OCI-M2 (cell line): Measurements from ENCODE around the gene HSPBP1.
"Not testable (repeated sequence)": the region's sequence is repeated elsewhere in the genome, so short reads cannot be mapped to it uniquely, and the experiment has no call there.

Source experiments
- DNase-seq: peaks from one replicate; lab custom pipeline; 2025; ENCODE audit not compliant: unreplicated experiment; lab: John Stamatoyannopoulos, UW

Gene HSPBP1, protein sequence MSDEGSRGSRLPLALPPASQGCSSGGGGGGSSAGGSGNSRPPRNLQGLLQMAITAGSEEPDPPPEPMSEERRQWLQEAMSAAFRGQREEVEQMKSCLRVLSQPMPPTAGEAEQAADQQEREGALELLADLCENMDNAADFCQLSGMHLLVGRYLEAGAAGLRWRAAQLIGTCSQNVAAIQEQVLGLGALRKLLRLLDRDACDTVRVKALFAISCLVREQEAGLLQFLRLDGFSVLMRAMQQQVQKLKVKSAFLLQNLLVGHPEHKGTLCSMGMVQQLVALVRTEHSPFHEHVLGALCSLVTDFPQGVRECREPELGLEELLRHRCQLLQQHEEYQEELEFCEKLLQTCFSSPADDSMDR

DNA sequence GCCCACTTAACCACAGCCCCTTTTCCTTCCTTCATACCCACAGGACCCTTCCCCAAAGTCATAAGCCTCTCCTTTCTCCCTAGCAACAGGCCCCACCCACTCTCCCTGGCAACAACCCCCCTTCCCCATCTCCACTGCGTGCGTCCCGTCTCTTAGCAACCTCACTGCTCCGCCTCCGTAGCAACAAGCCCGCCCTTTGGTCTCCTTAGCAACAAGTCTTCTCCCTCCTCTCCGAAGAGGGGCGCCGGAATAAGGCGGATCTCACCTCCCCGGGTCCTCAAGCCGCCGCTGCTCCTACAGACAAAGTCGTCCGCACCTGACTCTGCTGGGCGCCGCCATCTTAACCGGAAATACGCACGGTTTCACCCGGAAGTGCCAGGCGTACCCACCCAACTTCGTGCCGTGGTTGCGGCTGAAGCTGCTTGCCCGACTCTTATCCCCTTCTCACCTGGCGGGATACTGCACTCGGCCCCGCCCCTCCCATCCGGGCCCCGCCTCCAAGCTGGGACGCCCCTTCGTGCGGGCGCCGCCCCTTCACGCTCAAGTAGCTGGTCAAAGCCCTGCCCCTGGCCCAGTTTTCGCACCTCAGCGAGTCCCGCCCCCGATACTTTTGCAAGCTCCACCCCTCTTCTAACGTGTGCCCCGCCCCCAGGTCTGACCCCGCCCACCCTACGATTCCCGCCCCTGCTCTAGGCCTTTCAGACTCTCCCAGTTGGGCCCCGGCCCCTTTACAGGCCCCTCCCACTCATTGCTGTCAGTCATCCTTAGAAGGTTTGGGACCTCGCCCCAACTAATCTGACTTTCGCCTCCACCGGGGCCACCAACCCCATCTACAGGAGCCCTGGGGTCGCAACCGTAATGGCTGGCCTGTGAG lies at the start of gene HSPBP1:
Gene HSPBP1, minus strand, starts transcription at position 341 of the 874 bp plus-strand sequence. CDS start 502 bp downstream, outside the sequence.
- DNase-seq: peak; percentile 88

DNA sequence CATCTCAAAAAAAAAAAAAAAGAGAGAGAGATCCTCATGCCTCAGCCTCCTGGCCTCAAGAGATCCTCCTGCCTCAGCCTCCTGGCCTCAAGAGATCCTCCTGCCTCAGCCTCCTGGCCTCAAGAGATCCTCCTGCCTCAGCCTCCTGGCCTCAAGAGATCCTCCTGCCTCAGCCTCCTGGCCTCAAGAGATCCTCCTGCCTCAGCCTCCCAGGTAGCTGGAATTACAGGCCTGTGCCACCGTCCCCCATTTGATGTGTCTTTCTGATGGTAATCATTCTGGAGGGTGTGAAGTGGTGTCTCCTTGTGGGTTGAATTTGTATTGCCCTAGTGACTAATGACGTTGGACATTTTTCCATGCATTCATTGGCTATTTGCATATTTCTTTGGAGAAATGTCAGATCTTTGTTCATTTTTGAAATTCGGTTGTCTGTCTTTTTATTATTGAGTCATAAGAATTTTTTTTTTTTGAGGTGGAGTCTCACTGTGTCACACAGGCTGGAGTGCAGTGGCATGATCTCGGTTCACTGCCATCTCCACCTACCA lies 48.9 kb upstream of the HSPBP1 start:
- DNase-seq: not testable (repeated sequence)

DNA sequence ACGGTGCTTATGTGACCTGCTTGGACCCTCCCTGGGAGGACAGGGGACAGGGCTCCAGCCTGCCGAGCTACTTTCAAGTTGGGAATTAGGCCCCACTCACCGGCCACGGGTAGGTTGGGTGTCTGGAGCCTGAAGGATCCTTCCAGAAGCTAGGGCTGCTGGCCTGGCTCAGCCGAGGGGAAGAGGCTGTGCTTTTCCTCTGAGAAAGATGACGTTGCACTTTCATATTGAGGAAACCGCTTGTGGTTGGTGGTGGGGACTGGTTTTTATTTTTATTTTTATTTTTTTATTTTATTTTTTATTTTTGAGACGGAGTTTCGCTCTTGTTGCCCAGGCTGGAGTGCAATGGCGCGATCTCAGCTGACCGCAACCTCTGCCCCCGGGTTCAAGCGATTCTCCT lies 45.3 kb upstream of the HSPBP1 start, which contains the start of gene TMEM150B:
Gene TMEM150B, minus strand, starts transcription at position 170 of the 400 bp plus-strand sequence. CDS start 4,305 bp downstream, outside the sequence.
- no peak for DNase-seq

DNA sequence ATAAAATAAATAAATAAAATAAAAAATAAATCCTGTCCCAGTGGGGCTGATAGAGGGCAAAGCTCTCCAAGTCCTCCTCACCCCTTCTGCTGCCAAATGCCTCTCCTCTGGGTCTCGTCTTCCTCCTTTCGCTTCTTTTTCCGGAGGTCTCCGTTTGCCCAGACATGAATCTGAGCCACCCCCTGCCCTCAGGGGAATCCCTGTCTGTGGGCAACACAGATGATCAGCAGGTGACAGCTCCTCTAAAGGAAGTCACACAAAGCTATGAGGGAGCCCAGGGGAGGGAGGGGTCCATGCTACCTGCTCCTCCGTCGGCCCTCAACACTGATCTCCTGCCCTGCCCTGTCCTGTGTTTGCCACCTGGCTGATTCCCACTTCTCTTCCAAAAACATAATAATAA lies 44.8 kb upstream of the HSPBP1 start:
- no peak for DNase-seq

- DNase-seq: no peak
These were observed 42.4 kb upstream of the HSPBP1 start for GRCh38 chr19:55322204-55322885.

- DNase-seq: no peak
These were observed 41.7 kb upstream of the HSPBP1 start for GRCh38 chr19:55321466-55322137.

DNA sequence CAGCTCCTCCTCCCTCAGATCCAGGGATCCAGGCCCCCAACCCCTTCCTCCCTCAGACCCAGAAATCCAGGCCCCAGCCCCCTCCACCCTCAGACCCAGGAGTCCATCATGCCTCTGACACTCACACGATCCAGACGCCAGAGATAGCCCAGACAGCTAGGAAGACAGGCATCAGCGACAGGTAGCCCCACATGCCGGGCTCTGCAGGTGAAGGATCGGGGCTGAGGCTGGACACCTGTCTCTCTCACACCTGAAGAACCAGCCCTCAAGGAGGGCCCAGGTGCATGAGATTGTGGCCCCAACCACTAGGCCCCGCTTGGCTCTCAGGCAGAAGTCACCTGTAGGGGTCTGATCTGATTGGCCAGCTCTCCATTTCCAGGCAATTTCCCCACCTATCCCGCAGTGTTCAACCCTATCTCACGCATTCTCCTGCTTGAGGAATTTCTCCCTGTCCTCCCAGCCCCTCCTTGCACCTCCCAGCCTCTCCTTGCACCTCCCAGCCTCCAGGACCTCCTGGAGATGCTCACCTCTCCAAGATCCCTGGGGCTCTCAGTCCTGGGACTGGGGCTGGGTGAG lies 41.0 kb upstream of the HSPBP1 start:
- DNase-seq: no peak

DNA sequence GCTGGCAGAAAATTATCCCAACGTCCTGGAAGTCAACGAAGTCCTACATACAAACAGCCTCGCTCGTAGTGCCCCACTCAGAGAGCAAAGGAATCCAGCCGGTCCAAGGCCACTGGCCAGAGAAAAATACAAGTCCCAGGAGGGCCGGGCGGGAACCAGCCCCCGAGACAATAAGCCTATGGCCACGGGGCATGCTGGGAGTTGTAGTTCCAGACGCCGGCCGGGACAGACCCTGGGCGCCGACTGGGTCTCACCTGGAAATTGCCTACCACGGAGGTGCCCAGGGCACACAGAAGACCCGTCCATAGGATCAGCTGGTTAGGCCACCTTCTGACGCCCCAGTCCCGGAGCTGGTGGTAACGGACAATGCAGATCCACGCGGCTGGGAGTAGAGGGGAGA lies 39.9 kb upstream of the HSPBP1 start:
- no peak for DNase-seq

- DNase-seq: no peak
These were observed 36.7 kb upstream of the HSPBP1 start for GRCh38 chr19:55316646-55317045.

- no peak for DNase-seq
These were observed 36.1 kb upstream of the HSPBP1 start for GRCh38 chr19:55315956-55316525.

DNA sequence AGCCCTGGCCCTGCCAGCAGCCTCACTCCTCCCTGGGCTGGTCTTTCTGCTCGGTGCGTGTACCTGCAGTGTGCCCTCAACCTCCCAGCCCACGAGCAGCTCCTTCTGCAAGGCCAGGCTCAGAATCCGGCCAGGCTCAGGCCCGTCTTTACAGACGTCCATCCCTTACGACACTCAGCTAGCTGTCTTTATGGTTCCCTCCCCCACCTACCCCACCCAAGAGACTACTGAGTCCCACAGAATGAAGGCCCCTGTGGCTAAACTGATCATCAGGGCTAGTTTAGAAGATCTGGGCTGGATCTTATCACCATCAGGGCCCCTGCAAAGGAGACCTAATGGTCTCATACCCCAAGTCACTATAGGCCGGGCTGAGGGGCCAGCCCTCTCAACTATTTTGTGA lies 34.5 kb upstream of the HSPBP1 start:
- no peak for DNase-seq

DNA sequence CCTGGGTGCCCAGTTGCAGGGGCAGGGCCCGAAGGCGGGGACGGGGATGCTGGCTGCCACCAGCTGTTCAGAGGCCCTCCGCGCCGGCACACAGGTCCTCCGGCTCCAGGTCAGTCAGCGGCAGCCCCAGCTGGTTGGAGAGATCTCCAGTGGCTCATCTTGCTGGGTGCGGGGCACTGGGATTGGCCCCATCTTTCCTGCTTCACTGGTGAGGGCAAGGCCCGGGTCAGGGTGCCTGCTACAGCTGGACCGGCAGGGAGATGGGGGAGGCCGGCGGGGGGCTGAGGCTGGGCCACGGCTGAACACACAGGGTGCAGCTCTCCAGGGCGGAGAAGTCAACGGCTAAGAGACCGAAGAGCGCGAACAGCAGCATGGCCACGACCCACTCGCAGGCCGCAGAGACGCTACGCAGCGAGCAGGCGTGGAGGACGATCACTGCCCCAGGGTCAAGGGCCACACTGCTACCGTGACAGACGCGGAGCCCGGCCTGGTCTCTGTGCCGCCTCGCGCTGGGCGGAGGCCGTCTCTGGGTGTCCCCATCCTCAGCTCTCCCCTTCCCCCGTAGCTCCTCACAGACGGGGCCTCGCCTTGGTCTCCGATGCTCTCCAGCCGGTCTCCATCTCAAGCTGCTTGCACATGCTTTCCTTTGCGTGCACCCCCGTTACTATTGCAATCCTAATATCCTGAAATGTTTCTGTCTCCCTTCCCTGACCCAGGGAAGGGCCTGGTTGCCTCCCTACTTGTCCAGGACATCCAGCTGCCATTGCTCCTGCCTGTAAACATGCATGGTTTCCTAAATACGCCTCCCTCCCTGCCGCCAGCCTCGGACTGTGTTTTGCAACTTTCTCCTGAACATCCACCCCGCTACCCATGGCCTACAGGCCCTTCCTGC lies 33.0 kb upstream of the HSPBP1 start:
- DNase-seq: no peak

- no peak for DNase-seq
These were observed 31.9 kb upstream of the HSPBP1 start for GRCh38 chr19:55311797-55312196.

DNA sequence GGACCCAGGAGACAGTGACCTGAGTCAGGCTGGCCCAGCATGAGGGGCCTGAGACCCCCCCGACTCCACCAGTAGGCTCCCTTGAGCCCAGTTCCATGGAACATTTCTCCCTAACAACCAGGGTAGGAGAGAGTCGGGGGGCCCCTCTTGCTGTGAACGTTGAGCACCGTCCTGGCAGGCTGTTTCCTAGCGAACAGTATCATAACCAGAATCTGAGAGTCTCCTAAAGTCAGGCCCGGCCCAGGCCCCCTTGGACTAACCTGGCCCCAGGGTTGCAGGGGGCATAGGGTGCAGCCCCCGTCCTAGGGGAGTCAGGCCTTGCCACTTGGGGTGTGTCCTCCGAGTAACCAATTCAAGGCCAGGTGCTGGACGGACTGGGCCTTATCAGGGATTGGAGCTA lies 31.5 kb upstream of the HSPBP1 start:
- no peak for DNase-seq

DNA sequence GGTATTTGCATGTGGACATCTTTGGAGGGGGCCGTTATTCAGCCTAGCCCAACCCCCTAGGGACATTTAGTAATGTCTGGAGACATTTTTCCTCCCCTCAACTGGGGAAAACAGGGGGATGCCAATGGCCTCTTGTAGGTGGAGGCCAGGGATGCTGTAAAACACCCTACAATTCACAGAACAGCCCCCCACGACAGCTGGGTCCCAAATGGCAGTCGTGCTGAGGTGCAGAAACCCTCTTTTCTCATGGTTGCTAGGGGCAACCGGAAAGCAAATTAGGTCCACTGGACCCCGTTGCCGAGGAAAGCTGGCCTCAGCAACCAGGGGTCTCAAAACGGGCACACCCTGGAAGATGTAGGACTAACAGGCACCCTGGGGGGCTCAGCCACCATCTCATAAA lies 30.6 kb upstream of the HSPBP1 start:
- no peak for DNase-seq

DNA sequence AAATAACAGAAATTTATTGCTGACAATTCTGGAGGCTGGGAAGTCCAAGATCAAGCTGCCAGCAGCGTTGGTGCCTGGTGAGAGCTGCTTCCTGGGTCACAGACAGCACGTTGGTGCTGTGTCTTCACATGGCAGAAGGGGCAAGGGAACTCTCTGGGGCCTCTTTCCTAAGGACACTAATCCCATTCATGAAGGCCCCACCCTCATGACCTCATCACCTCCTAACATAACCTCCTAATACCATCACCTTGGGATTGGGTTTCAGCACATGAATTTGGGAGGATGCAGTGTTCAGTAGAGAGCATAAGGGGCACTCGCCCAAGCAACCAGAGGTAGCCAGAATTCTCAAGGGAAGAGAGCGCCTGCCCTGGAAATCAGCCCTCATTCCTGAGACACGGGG lies 29.5 kb upstream of the HSPBP1 start:
- DNase-seq: no peak

GRCh38 chr19:55308281-55308680 lies 28.4 kb upstream of the HSPBP1 start:
- DNase-seq: no peak

DNA sequence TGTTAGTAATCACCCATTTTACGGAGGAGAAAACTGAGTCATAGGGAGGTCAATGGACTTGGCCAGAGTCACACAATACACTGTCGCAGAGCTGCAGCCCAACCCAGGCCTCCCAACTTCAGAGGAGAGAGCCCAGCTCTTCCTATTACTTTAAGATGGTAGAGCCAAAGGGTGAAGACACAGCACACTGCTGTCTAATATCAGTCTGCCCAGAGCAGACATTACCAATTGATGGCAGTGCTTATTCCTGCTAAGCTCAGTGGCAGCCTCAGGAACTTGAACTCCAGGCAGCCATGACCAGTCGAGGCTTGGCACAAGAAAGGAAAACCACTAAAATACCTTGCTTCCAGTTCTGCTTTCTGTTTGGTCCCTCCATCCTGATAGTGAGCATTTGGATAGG lies 26.8 kb upstream of the HSPBP1 start:
- no peak for DNase-seq

- no peak for DNase-seq
These were observed 26.2 kb upstream of the HSPBP1 start for GRCh38 chr19:55305983-55306562.
